OCI-LY1 (cell line): ENCODE results near the gene RASL10A.

Source experiments
- CTCF ChIP-seq: fragments of 200-600 bp; sonication (generic), shearing (Covaris generic); IDR thresholded peaks from 2 replicates; pipeline ENCODE4 v1.5.1; 2017; ENCODE audit warnings: mild to moderate bottlenecking, antibody characterized with exemption, low read length, moderate library complexity, mixed read lengths
- EZH2 ChIP-seq: fragments of 200-600 bp; sonication (generic), shearing (Covaris generic); IDR thresholded peaks from 2 replicates; pipeline ENCODE4 v1.8.0; 2017; ENCODE audit warnings: borderline replicate concordance, mixed run types, mild to moderate bottlenecking, antibody characterized with exemption, low read length, moderate library complexity, mixed read lengths

GRCh38 chr22:29341056-29341848, 25.8 kb upstream of the RASL10A start:
- TF ChIP-seq CTCF (no peak), EZH2 (no peak)
